Endodermal cell (in vitro differentiated cells): ENCODE results near the gene CD164. TPM values are rescaled to one million over a fixed set of nuclear protein-coding genes. Genes with fewer than 3 reads are reported as not detected.

ENCODE experiments used
- DNase-seq: peaks from one replicate; pipeline ENCODE4 v3.0.0-alpha.2; 2017
- H3K27ac ChIP-seq: 2 replicates; pipeline ENCODE4 v1.5.1; 2013; ENCODE audit warnings: mild to moderate bottlenecking, low read depth, low read length, moderate library complexity
- H3K27me3 ChIP-seq: 2 replicates; pipeline ENCODE4 v1.6.1; 2013; ENCODE audit warnings: mild to moderate bottlenecking, low read length, moderate library complexity; ENCODE audit not compliant: insufficient read depth, control insufficient read depth, poor library complexity, severe bottlenecking
- H3K36me3 ChIP-seq: 2 replicates; pipeline ENCODE4 v1.7.0; 2013; ENCODE audit warnings: mild to moderate bottlenecking, low read length, moderate library complexity; ENCODE audit not compliant: control insufficient read depth, insufficient read depth
- H3K4me1 ChIP-seq: one replicate; pipeline ENCODE4 v1.7.0; 2013; ENCODE audit warnings: low read length; ENCODE audit not compliant: control insufficient read depth, insufficient read depth
- H3K4me3 ChIP-seq: 2 replicates; pipeline ENCODE4 v1.5.1; 2013; ENCODE audit warnings: mild to moderate bottlenecking, low read length, moderate library complexity
- H3K9ac ChIP-seq: 2 replicates; pipeline ENCODE4 v1.6.1; 2013; ENCODE audit warnings: mild to moderate bottlenecking, low read length, moderate library complexity; ENCODE audit not compliant: poor library complexity, severe bottlenecking; ENCODE audit errors: extremely low read depth
- H3K9me3 ChIP-seq: 2 replicates; pipeline ENCODE4 v1.6.1; 2013; ENCODE audit warnings: mild to moderate bottlenecking, low read length, moderate library complexity; ENCODE audit not compliant: control insufficient read depth
- H3K27ac Mint-ChIP-seq: 2 replicates; pipeline ENCODE4 v1.8.0; 2020; ENCODE audit warnings: mixed read lengths
- H3K27me3 Mint-ChIP-seq: 2 replicates; pipeline ENCODE4 v1.8.0; 2021; ENCODE audit warnings: mild to moderate bottlenecking, mixed read lengths; ENCODE audit not compliant: insufficient read depth
- H3K36me3 Mint-ChIP-seq: 2 replicates; pipeline ENCODE4 v1.8.0; 2020; ENCODE audit warnings: low read depth, mixed read lengths
- H3K4me1 Mint-ChIP-seq: 2 replicates; pipeline ENCODE4 v1.8.0; 2020; ENCODE audit warnings: mixed read lengths
- H3K4me3 Mint-ChIP-seq: 2 replicates; pipeline ENCODE4 v1.8.0; 2020; ENCODE audit warnings: mild to moderate bottlenecking, moderate library complexity, mixed read lengths
- H3K9me3 Mint-ChIP-seq: 2 replicates; pipeline ENCODE4 v1.8.0; 2020; ENCODE audit warnings: mild to moderate bottlenecking, mixed read lengths
- WGBS, 2 experiments: methylation state at CpG; one replicate each; pipeline versions ENCODE4 v1.1.5 to v1.1.7; 2013; ENCODE audit warnings: missing lambda C conversion rate in 2 of 2, mixed read lengths in 1 of 2; ENCODE audit not compliant: insufficient coverage in 1 of 2, insufficient read length in 1 of 2; 5-methylcytosine and 5-hydroxymethylcytosine counted together
- total RNA-seq, 2 donors: library from RNA; stranded (reverse); fragmentation: NEBNext Ultra II Directional in 1 of 2; extraction: Animal tissue kit (Norgen Biotek cat#: 25700) in 1 of 2; gene quantifications; 2 replicates in 1 of 2; 3 replicates in 1 of 2; pipeline ENCODE4 v1.2.1, GENCODE V29; 2021
- TF ChIP-seq, protein P1 (sequence below): fragments of 200-600 bp; sonication (generic); conservative IDR thresholded peaks from 2 replicates; pipeline ENCODE4 v1.5.0; 2021; ENCODE audit warnings: antibody characterized with exemption, mild to moderate bottlenecking

CD164 gene
- total RNA-seq, 2 donors from 2014 or later: 120 to 126 TPM

DNA sequence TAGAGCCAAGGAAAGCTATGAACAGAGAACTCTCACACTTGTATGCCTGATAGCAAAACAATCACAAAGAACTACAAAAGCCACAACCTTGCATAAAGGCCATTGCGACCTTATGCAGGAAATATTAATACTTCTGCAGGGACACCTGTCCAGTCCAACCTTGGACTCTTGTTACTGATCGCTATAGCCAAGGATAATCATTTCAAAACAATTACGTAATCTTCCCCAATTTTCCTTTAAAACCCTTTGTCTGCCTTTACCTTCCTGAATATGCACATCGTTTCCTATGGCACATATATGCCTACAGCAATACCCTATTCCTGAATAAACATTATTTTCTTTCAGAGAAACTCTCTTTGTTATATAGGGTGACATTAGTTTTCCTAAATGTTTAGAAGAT is 35.4 kb upstream of the CD164 start:
- 93 to 100% methylated on average over 4 of the region's 4 CpGs for WGBS, 2 experiments
- H3K36me3 Mint-ChIP-seq: no peaks in the 10 kb centered on the region
- no peak overlapping the region for H3K9ac ChIP-seq
- H3K27me3 ChIP-seq: no peaks in the 10 kb centered on the region
- H3K4me1 Mint-ChIP-seq: no peaks in the 10 kb centered on the region
- H3K9me3 Mint-ChIP-seq: peaks cover under 1% of the 10 kb centered on the region
- H3K4me3 ChIP-seq: no peak overlapping the region
- H3K9me3 ChIP-seq: no peaks in the 10 kb centered on the region
- no peak overlapping the region for H3K27ac Mint-ChIP-seq
- no peak overlapping the region for H3K4me3 Mint-ChIP-seq
- TF ChIP-seq, protein P1, sequence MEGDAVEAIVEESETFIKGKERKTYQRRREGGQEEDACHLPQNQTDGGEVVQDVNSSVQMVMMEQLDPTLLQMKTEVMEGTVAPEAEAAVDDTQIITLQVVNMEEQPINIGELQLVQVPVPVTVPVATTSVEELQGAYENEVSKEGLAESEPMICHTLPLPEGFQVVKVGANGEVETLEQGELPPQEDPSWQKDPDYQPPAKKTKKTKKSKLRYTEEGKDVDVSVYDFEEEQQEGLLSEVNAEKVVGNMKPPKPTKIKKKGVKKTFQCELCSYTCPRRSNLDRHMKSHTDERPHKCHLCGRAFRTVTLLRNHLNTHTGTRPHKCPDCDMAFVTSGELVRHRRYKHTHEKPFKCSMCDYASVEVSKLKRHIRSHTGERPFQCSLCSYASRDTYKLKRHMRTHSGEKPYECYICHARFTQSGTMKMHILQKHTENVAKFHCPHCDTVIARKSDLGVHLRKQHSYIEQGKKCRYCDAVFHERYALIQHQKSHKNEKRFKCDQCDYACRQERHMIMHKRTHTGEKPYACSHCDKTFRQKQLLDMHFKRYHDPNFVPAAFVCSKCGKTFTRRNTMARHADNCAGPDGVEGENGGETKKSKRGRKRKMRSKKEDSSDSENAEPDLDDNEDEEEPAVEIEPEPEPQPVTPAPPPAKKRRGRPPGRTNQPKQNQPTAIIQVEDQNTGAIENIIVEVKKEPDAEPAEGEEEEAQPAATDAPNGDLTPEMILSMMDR: no peak
- H3K36me3 ChIP-seq: no peaks in the 10 kb centered on the region
- no peaks in the 10 kb centered on the region for H3K4me1 ChIP-seq
- H3K27me3 Mint-ChIP-seq: no peaks in the 10 kb centered on the region
- no peak overlapping the region for H3K27ac ChIP-seq
- DNase-seq: no peak

DNA sequence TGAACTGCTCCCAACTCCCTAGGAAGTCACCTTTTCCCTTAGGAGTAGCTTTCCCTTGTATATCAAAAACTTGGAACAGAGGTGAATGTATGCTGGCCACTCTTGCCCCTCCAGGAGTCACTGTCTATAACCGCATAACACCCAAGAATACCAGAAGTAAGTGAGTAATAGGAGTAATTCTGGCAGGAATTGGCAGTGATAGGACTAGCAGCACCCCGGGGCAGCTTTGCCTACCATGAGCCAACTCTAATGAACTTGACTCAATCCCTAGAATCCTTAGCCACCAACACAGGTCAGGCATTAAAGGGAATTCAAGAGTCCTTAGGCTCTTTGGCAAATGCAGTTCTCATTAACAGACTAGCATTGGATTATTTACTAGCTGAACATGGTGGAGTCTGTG is 28.8 kb upstream of the CD164 start:
- Mint-ChIP-seq H3K27me3 (peaks cover 3% of the 10 kb centered on the region), H3K36me3 (no peaks in the 10 kb centered on the region), H3K9me3 (peaks cover 3% of the 10 kb centered on the region), H3K27ac (no peak overlapping the region), H3K4me3 (no peak overlapping the region), H3K4me1 (no peaks in the 10 kb centered on the region)
- H3K36me3 ChIP-seq: no peaks in the 10 kb centered on the region
- no peak overlapping the region for H3K4me3 ChIP-seq
- WGBS, 2 experiments: 86 to 88% methylated on average over 1 to 2 of the region's 2 CpGs
- no peak overlapping the region for H3K9ac ChIP-seq
- H3K9me3 ChIP-seq: no peaks in the 10 kb centered on the region
- H3K4me1 ChIP-seq: no peaks in the 10 kb centered on the region
- TF ChIP-seq, protein P1: no peak
- H3K27me3 ChIP-seq: no peaks in the 10 kb centered on the region
- H3K27ac ChIP-seq: no peak overlapping the region
- DNase-seq: no peak

DNA sequence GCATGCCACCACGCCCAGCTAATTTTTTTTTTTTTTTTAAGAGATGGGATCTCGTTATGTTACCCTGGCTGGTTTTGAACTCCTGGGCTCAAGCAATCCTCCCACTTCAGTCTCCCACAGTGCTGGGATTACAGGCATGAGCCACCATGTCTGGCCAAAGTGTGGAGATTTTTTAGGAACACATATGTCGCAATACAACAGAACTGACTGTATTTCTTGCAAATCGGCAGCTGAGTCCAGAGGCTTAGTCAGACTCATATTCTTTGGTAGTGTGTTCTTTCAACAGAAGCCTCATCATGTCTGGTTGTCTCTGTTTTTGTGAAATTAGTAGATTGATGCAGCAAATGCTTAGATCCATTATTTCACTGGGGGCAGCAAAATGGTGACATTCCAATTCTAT is 23.9 kb upstream of the CD164 start:
- Histone ChIP-seq H3K4me3 (no peak overlapping the region), H3K36me3 (no peaks in the 10 kb centered on the region), H3K9ac (no peak overlapping the region), H3K9me3 (no peaks in the 10 kb centered on the region), H3K4me1 (no peaks in the 10 kb centered on the region), H3K27me3 (no peaks in the 10 kb centered on the region), H3K27ac (no peak overlapping the region)
- Mint-ChIP-seq H3K4me1 (no peaks in the 10 kb centered on the region), H3K4me3 (no peak overlapping the region), H3K36me3 (no peaks in the 10 kb centered on the region), H3K27me3 (no peaks in the 10 kb centered on the region), H3K9me3 (no peaks in the 10 kb centered on the region), H3K27ac (no peak overlapping the region)
- TF ChIP-seq, protein P1: no peak
- WGBS, 2 experiments: 97 to 100% methylated on average over 2 to 4 of the region's 4 CpGs
- DNase-seq: no peak
